ENCODE data around the gene DOK5. TPM values are rescaled to one million over a fixed set of nuclear protein-coding genes. Genes with fewer than 3 reads are reported as not detected.
"Not testable (repeated sequence)": the region's sequence is repeated elsewhere in the genome, so short reads cannot be mapped to it uniquely, and the experiment has no call there.

Gene DOK5
- total RNA-seq, 1 donor from 2014 or later: 31.3 TPM

- H3K27me3 ChIP-seq (ENCODE audit: control insufficient read depth in 3 of 3, insufficient read depth in 3 of 3, low read length in 3 of 3): peaks cover 0 to 15% (median 4%) of the 10 kb centered on the region in 3 donors
- peaks cover 6 to 22% (median 16%) of the 10 kb centered on the region in 3 donors for H3K4me1 ChIP-seq (ENCODE audit: control insufficient read depth in 3 of 3, insufficient read depth in 3 of 3, low read length in 3 of 3)
- no peaks in the 10 kb centered on the region for H3K9me3 ChIP-seq (ENCODE audit: control insufficient read depth in 3 of 3, low read length in 3 of 3)
- H3K27ac ChIP-seq (ENCODE audit: low read depth, low read length): no peak overlapping the region
- H3K9ac ChIP-seq (ENCODE audit: low read depth in 1 of 3, low read length in 3 of 3): no peak overlapping the region
- H3K36me3 ChIP-seq (ENCODE audit: control insufficient read depth in 3 of 3, insufficient read depth in 3 of 3, low read length in 3 of 3): no peaks in the 10 kb centered on the region
- no peak overlapping the region for H3K4me3 ChIP-seq (ENCODE audit: low read length in 3 of 3)
Measured at GRCh38 chr20:54479138-54479906, 3.9 kb downstream of the DOK5 start.

GRCh38 chr20:54479937-54480336, 4.5 kb downstream of the DOK5 start:
- not testable (repeated sequence) for H3K36me3 ChIP-seq (ENCODE audit: control insufficient read depth in 3 of 3, insufficient read depth in 3 of 3, low read length in 3 of 3); H3K9ac ChIP-seq (ENCODE audit: low read depth in 1 of 3, low read length in 3 of 3); H3K27ac ChIP-seq (ENCODE audit: low read depth, low read length); H3K4me3 ChIP-seq (ENCODE audit: low read length in 3 of 3); H3K9me3 ChIP-seq (ENCODE audit: control insufficient read depth in 3 of 3, low read length in 3 of 3)
- Histone ChIP-seq H3K4me1 (ENCODE audit: control insufficient read depth in 3 of 3, insufficient read depth in 3 of 3, low read length in 3 of 3) (peaks cover 6 to 16% (median 16%) of the 10 kb centered on the region in 3 donors), H3K27me3 (ENCODE audit: control insufficient read depth in 3 of 3, insufficient read depth in 3 of 3, low read length in 3 of 3) (peaks cover 0 to 15% (median 4%) of the 10 kb centered on the region in 3 donors)

- Histone ChIP-seq H3K4me3 (ENCODE audit: low read length in 3 of 3) (no peak overlapping the region), H3K27ac (ENCODE audit: low read depth, low read length) (no peak overlapping the region), H3K9ac (ENCODE audit: low read depth in 1 of 3, low read length in 3 of 3) (no peak overlapping the region), H3K9me3 (ENCODE audit: control insufficient read depth in 3 of 3, low read length in 3 of 3) (no peaks in the 10 kb centered on the region), H3K36me3 (ENCODE audit: control insufficient read depth in 3 of 3, insufficient read depth in 3 of 3, low read length in 3 of 3) (no peaks in the 10 kb centered on the region), H3K27me3 (ENCODE audit: control insufficient read depth in 3 of 3, insufficient read depth in 3 of 3, low read length in 3 of 3) (peaks cover 0 to 6% (median 2%) of the 10 kb centered on the region in 3 donors), H3K4me1 (ENCODE audit: control insufficient read depth in 3 of 3, insufficient read depth in 3 of 3, low read length in 3 of 3) (peaks cover 2 to 16% (median 9%) of the 10 kb centered on the region in 3 donors)
Measured at GRCh38 chr20:54481442-54481841, 6.0 kb downstream of the DOK5 start.

DNA sequence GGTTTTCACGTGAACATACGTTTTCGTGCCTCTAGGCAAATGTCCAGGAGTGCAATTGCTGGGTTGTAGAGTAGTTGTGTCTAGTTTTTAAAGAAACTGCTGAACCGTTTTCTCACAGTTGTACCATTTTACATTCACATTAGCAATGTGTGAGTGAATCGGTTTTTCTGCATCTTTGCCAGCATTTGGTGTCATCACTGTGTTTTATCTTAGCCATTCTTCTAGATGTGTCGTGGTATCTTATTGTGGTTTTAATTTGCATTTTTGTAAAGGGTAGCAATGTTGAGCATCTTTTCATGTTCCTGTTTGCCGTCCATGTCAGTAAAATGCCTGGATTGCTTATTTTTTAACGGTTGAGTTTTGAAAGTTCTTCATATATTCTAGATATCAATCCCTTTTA, 10.2 kb downstream of the DOK5 start:
- Histone ChIP-seq H3K9ac (ENCODE audit: low read depth in 1 of 3, low read length in 3 of 3) (no peak overlapping the region), H3K4me1 (ENCODE audit: control insufficient read depth in 3 of 3, insufficient read depth in 3 of 3, low read length in 3 of 3) (no peaks in the 10 kb centered on the region), H3K36me3 (ENCODE audit: control insufficient read depth in 3 of 3, insufficient read depth in 3 of 3, low read length in 3 of 3) (no peaks in the 10 kb centered on the region), H3K27me3 (ENCODE audit: control insufficient read depth in 3 of 3, insufficient read depth in 3 of 3, low read length in 3 of 3) (no peaks in the 10 kb centered on the region), H3K4me3 (ENCODE audit: low read length in 3 of 3) (no peak overlapping the region), H3K9me3 (ENCODE audit: control insufficient read depth in 3 of 3, low read length in 3 of 3) (no peaks in the 10 kb centered on the region), H3K27ac (ENCODE audit: low read depth, low read length) (no peak overlapping the region)

GRCh38 chr20:54486585-54486984, 11.2 kb downstream of the DOK5 start:
- H3K9ac ChIP-seq (ENCODE audit: low read depth in 1 of 3, low read length in 3 of 3): no peak overlapping the region
- H3K4me1 ChIP-seq (ENCODE audit: control insufficient read depth in 3 of 3, insufficient read depth in 3 of 3, low read length in 3 of 3): no peaks in the 10 kb centered on the region
- no peak overlapping the region for H3K4me3 ChIP-seq (ENCODE audit: low read length in 3 of 3)
- no peaks in the 10 kb centered on the region for H3K36me3 ChIP-seq (ENCODE audit: control insufficient read depth in 3 of 3, insufficient read depth in 3 of 3, low read length in 3 of 3)
- H3K9me3 ChIP-seq (ENCODE audit: control insufficient read depth in 3 of 3, low read length in 3 of 3): no peaks in the 10 kb centered on the region
- H3K27me3 ChIP-seq (ENCODE audit: control insufficient read depth in 3 of 3, insufficient read depth in 3 of 3, low read length in 3 of 3): no peaks in the 10 kb centered on the region
- no peak overlapping the region for H3K27ac ChIP-seq (ENCODE audit: low read depth, low read length)

DNA sequence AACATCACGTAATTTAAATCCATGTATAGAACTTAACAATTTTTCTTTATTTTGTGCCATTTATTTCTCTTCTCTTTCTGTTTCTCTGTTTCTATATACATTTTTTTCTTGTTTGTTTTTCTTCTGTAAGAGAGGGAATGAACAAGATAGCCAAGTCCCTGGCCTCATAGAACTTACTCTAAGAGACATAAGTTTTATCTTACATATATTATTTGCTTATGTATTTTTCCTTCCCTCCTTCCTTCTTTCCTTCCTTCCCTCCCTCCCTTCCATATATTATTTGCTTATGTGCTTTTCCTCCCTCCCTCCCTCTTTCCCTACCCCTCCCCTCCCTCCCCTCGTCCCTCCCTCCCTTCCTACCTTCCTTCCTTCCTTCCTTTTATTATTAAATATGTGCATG, 13.0 kb downstream of the DOK5 start:
- Histone ChIP-seq H3K9me3 (ENCODE audit: control insufficient read depth in 3 of 3, low read length in 3 of 3) (no peaks in the 10 kb centered on the region), H3K4me3 (ENCODE audit: low read length in 3 of 3) (no peak overlapping the region)

GRCh38 chr20:54491506-54491905, 16.1 kb downstream of the DOK5 start:
- Histone ChIP-seq H3K36me3 (ENCODE audit: control insufficient read depth in 3 of 3, insufficient read depth in 3 of 3, low read length in 3 of 3) (no peaks in the 10 kb centered on the region), H3K9me3 (ENCODE audit: control insufficient read depth in 3 of 3, low read length in 3 of 3) (no peaks in the 10 kb centered on the region), H3K27ac (ENCODE audit: low read depth, low read length) (no peak overlapping the region), H3K27me3 (ENCODE audit: control insufficient read depth in 3 of 3, insufficient read depth in 3 of 3, low read length in 3 of 3) (no peaks in the 10 kb centered on the region), H3K9ac (ENCODE audit: low read depth in 1 of 3, low read length in 3 of 3) (no peak overlapping the region), H3K4me3 (ENCODE audit: low read length in 3 of 3) (no peak overlapping the region), H3K4me1 (ENCODE audit: control insufficient read depth in 3 of 3, insufficient read depth in 3 of 3, low read length in 3 of 3) (no peaks in the 10 kb centered on the region)

More for the DNA sequence above, 13.0 kb downstream of the DOK5 start:
- no peak overlapping the region for H3K27ac ChIP-seq (ENCODE audit: low read depth, low read length)
- H3K36me3 ChIP-seq (ENCODE audit: control insufficient read depth in 3 of 3, insufficient read depth in 3 of 3, low read length in 3 of 3): no peaks in the 10 kb centered on the region
- H3K27me3 ChIP-seq (ENCODE audit: control insufficient read depth in 3 of 3, insufficient read depth in 3 of 3, low read length in 3 of 3): no peaks in the 10 kb centered on the region
- H3K4me1 ChIP-seq (ENCODE audit: control insufficient read depth in 3 of 3, insufficient read depth in 3 of 3, low read length in 3 of 3): no peaks in the 10 kb centered on the region
- H3K9ac ChIP-seq (ENCODE audit: low read depth in 1 of 3, low read length in 3 of 3): no peak overlapping the region

GRCh38 chr20:54494303-54495006, 19.1 kb downstream of the DOK5 start:
- Histone ChIP-seq H3K36me3 (ENCODE audit: control insufficient read depth in 3 of 3, insufficient read depth in 3 of 3, low read length in 3 of 3) (no peaks in the 10 kb centered on the region), H3K9ac (ENCODE audit: low read depth in 1 of 3, low read length in 3 of 3) (no peak overlapping the region), H3K4me3 (ENCODE audit: low read length in 3 of 3) (no peak overlapping the region), H3K27ac (ENCODE audit: low read depth, low read length) (no peak overlapping the region), H3K4me1 (ENCODE audit: control insufficient read depth in 3 of 3, insufficient read depth in 3 of 3, low read length in 3 of 3) (no peaks in the 10 kb centered on the region), H3K9me3 (ENCODE audit: control insufficient read depth in 3 of 3, low read length in 3 of 3) (no peaks in the 10 kb centered on the region), H3K27me3 (ENCODE audit: control insufficient read depth in 3 of 3, insufficient read depth in 3 of 3, low read length in 3 of 3) (no peaks in the 10 kb centered on the region)

- Histone ChIP-seq H3K27me3 (ENCODE audit: control insufficient read depth in 3 of 3, insufficient read depth in 3 of 3, low read length in 3 of 3) (no peaks in the 10 kb centered on the region), H3K4me1 (ENCODE audit: control insufficient read depth in 3 of 3, insufficient read depth in 3 of 3, low read length in 3 of 3) (no peaks in the 10 kb centered on the region), H3K9ac (ENCODE audit: low read depth in 1 of 3, low read length in 3 of 3) (no peak overlapping the region), H3K9me3 (ENCODE audit: control insufficient read depth in 3 of 3, low read length in 3 of 3) (no peaks in the 10 kb centered on the region), H3K4me3 (ENCODE audit: low read length in 3 of 3) (no peak overlapping the region), H3K27ac (ENCODE audit: low read depth, low read length) (no peak overlapping the region), H3K36me3 (ENCODE audit: control insufficient read depth in 3 of 3, insufficient read depth in 3 of 3, low read length in 3 of 3) (no peaks in the 10 kb centered on the region)
Measured at GRCh38 chr20:54497931-54498718, 22.7 kb downstream of the DOK5 start.

- Histone ChIP-seq H3K4me3 (ENCODE audit: low read length in 3 of 3) (no peak overlapping the region), H3K4me1 (ENCODE audit: control insufficient read depth in 3 of 3, insufficient read depth in 3 of 3, low read length in 3 of 3) (no peaks in the 10 kb centered on the region), H3K9me3 (ENCODE audit: control insufficient read depth in 3 of 3, low read length in 3 of 3) (no peaks in the 10 kb centered on the region), H3K27me3 (ENCODE audit: control insufficient read depth in 3 of 3, insufficient read depth in 3 of 3, low read length in 3 of 3) (no peaks in the 10 kb centered on the region), H3K36me3 (ENCODE audit: control insufficient read depth in 3 of 3, insufficient read depth in 3 of 3, low read length in 3 of 3) (peaks cover 0 to 3% (median 0%) of the 10 kb centered on the region in 3 donors), H3K27ac (ENCODE audit: low read depth, low read length) (no peak overlapping the region), H3K9ac (ENCODE audit: low read depth in 1 of 3, low read length in 3 of 3) (no peak overlapping the region)
Measured at GRCh38 chr20:54499111-54499510, 23.7 kb downstream of the DOK5 start.
